Stomach (tissue), 9 donors: ENCODE data around the gene STKLD1. TPM values are rescaled to one million over a fixed set of nuclear protein-coding genes. Genes with fewer than 3 reads are reported as not detected.

ENCODE experiments used
- DNase-seq, 2 donors: peaks; one replicate each; pipeline versions ENCODE4 v3.0.0 to v3.0.0-alpha.2; 2013 to 2019
- H3K27ac ChIP-seq, 5 donors: fragments of 200-600 bp in 4 of 5; sonication (generic) in 4 of 5; one replicate each; pipeline ENCODE4 v1.5.1; 2013 to 2019; ENCODE audit warnings: mild to moderate bottlenecking in 1 of 5, moderate library complexity in 1 of 5
- H3K27me3 ChIP-seq, 3 donors: fragments of 200-600 bp; sonication (generic); one replicate each; pipeline ENCODE4 v1.5.1; 2017 to 2019; ENCODE audit warnings: mixed run types in 1 of 3
- H3K36me3 ChIP-seq, 4 donors: fragments of 200-600 bp; sonication (generic); 1 replicate in 3 of 4; 2 replicates in 1 of 4; pipeline ENCODE4 v1.5.1; 2016 to 2019
- H3K4me1 ChIP-seq, 4 donors: fragments of 200-600 bp; sonication (generic); one replicate each; pipeline ENCODE4 v1.5.1; 2016 to 2019
- H3K4me3 ChIP-seq, 4 donors: fragments of 200-600 bp; sonication (generic) in 3 of 4; one replicate each; pipeline ENCODE4 v1.5.1; 2016 to 2019; ENCODE audit warnings: mild to moderate bottlenecking in 1 of 4
- H3K9me3 ChIP-seq, 4 donors: fragments of 200-600 bp; sonication (generic); one replicate each; pipeline ENCODE4 v1.5.1; 2016 to 2019
- EP300 ChIP-seq: sonication (generic); formaldehyde crosslinking; IDR thresholded peaks from one replicate; pipeline ENCODE4 v1.6.1; 2017; ENCODE audit warnings: antibody characterized with exemption
- POLR2A ChIP-seq, 4 donors: fragments of 450-650 bp; IDR thresholded peaks; one replicate each; pipeline ENCODE4 v1.6.1; 2016; ENCODE audit warnings: antibody characterized with exemption in 4 of 4, control low read depth in 2 of 4, mild to moderate bottlenecking in 1 of 4, moderate library complexity in 1 of 4
- POLR2AphosphoS5 ChIP-seq, 3 donors: sonication (generic); formaldehyde crosslinking; IDR thresholded peaks; one replicate each; pipeline ENCODE4 v1.6.1; 2016; ENCODE audit warnings: antibody characterized with exemption in 3 of 3
- WGBS, 5 donors: extraction: QIAGEN DNeasy Blood & Tissue Kit in 3 of 5; methylation state at CpG; one replicate each; pipeline versions ENCODE4 v1.1.5 to v1.1.7; 2013 to 2018; 5-methylcytosine and 5-hydroxymethylcytosine counted together
- intact Hi-C: fragments of 100-400 bp; cut with DNase I; formaldehyde crosslinking; loops from one replicate; pipeline ENCODE4 v1.15.1; 2023; ENCODE audit warnings: low total_unique reads
- polyA plus RNA-seq, 3 donors: library from polyadenylated mRNA; stranded (reverse); fragments of 200-250 nt; gene quantifications; one replicate each; pipeline ENCODE4 v1.2.3, GENCODE V29; 2013
- total RNA-seq, 5 donors: library from RNA; depleted of rRNA; stranded (reverse); fragments of >200 nt; gene quantifications; one replicate each; pipeline versions ENCODE4 v1.1.0 to v1.2.3, GENCODE V29; 2014 to 2016
- TF ChIP-seq, protein P1 (sequence below), 7 experiments: fragments of 450-650 bp in 4 of 7; fragments of 200-600 bp in 3 of 7; sonication (generic) in 3 of 7; IDR thresholded peaks; one replicate each; pipeline ENCODE4 v1.5.1; 2016 to 2019; ENCODE audit warnings: antibody characterized with exemption in 7 of 7, control low read depth in 2 of 7, mild to moderate bottlenecking in 1 of 7
- donor health status: healthy with polysubstance abuse.
- donor health status: Bipolar disorder and iron deficiency.
- donor health status: healthy.

Gene STKLD1
- total and polyA plus RNA-seq, 8 donors, result 1.3 to 2.6 (median 1.9) TPM; not detected in 5

DNA sequence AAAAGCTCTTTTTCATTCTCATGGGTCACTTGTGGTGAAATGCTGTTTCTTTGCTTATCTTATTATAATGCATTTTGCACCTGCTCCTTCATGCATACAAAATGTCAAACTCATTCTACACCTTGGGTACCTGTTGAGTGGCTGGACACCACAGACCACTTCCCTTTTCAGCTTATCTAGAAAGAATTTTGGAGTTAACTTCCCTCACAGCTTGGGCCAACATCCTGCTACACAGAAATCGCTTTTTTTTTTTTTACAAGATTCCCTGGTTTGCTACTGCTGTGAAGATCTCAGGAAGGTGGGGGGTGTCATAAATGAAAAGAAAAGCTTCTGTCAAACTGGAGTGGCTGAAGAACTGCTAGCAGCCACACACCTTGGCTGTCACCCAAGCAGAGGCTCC lies 39.0 kb downstream of the STKLD1 start:
- WGBS, 5 donors, result 51 to 81% (median 56%) methylated on average over 1 of the region's 1 CpG
- H3K27ac ChIP-seq, result no peak overlapping the region
- intact Hi-C loops, result no loop called here
- TF ChIP-seq EP300, result no peak
- no peak for TF ChIP-seq POLR2A (IDR thresholded peaks at IDR 0.05)
- TF ChIP-seq, protein P1, sequence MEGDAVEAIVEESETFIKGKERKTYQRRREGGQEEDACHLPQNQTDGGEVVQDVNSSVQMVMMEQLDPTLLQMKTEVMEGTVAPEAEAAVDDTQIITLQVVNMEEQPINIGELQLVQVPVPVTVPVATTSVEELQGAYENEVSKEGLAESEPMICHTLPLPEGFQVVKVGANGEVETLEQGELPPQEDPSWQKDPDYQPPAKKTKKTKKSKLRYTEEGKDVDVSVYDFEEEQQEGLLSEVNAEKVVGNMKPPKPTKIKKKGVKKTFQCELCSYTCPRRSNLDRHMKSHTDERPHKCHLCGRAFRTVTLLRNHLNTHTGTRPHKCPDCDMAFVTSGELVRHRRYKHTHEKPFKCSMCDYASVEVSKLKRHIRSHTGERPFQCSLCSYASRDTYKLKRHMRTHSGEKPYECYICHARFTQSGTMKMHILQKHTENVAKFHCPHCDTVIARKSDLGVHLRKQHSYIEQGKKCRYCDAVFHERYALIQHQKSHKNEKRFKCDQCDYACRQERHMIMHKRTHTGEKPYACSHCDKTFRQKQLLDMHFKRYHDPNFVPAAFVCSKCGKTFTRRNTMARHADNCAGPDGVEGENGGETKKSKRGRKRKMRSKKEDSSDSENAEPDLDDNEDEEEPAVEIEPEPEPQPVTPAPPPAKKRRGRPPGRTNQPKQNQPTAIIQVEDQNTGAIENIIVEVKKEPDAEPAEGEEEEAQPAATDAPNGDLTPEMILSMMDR (IDR thresholded peaks at IDR 0.05), result no peak
- no peak for TF ChIP-seq POLR2AphosphoS5 (IDR thresholded peaks at IDR 0.05)
- H3K36me3 ChIP-seq, result peaks cover 47 to 60% (median 57%) of the 10 kb centered on the region in 4 donors
- no peaks in the 10 kb centered on the region for H3K9me3 ChIP-seq
- H3K27me3 ChIP-seq, result no peaks in the 10 kb centered on the region
- DNase-seq, result no peak
- peaks cover 23 to 57% (median 44%) of the 10 kb centered on the region in 4 donors for H3K4me1 ChIP-seq
- H3K4me3 ChIP-seq, result no peak overlapping the region

GRCh38 chr9:133417541-133418461 lies 41.6 kb downstream of the STKLD1 start, which contains the start of gene REXO4:
REXO4 (minus strand) TSS chr9:133418010; CDS start chr9:133417844, 166 bp downstream.
- Histone ChIP-seq H3K36me3 (peaks cover 21 to 34% (median 31%) of the 10 kb centered on the region in 4 donors), H3K27me3 (no peaks in the 10 kb centered on the region), H3K4me1 (peaks cover 38 to 82% (median 68%) of the 10 kb centered on the region in 4 donors), H3K9me3 (no peaks in the 10 kb centered on the region), H3K4me3 (peak within 1 kb of the TSS; percentile 89 to 96 (median 94)), H3K27ac (peak within 1 kb of the TSS; percentile 75 to 94 (median 87))
- 0 to 3% (median 1%) methylated on average over 60 to 75 of the region's 75 CpGs for WGBS, 5 donors
- DNase-seq, result peak; percentile 83 to 95
- TF ChIP-seq POLR2AphosphoS5 (IDR thresholded peaks at IDR 0.05) (peak; percentile 42 to 80 (median 66)), EP300 (no peak), POLR2A (IDR thresholded peaks at IDR 0.05) (no peak)
- TF ChIP-seq, protein P1 (IDR thresholded peaks at IDR 0.05), result no peak
- intact Hi-C loops, result no loop called here

DNA sequence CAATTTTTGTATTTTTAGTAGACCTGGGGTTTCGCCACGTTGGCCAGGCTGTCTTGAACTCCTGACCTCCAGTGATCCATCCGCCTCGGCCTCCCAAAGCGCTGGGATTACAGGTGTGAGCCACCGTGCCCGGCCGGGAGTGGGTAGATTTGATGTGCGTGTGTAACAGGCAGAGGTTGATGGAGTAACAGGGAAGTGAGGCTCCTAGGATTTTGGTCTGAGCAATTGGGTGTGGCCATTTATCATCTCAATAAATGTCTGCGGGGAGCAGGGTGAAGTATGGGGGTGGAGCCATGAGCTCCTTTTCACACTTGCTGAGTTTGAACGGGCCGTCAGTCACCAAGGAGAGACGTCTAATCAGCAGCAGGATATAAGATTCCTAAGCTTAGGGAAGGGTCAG lies 42.8 kb downstream of the STKLD1 start:
- WGBS, 5 donors, result 35 to 55% (median 50%) methylated on average over 13 of the region's 13 CpGs
- H3K4me1 ChIP-seq, result peaks cover 45 to 88% (median 78%) of the 10 kb centered on the region in 4 donors
- peak overlapping the region; percentile 75 to 94 (median 87) for H3K27ac ChIP-seq
- no peak for TF ChIP-seq POLR2AphosphoS5 (IDR thresholded peaks at IDR 0.05)
- TF ChIP-seq, protein P1 (IDR thresholded peaks at IDR 0.05), result no peak
- no peaks in the 10 kb centered on the region for H3K27me3 ChIP-seq
- H3K36me3 ChIP-seq, result peaks cover 14 to 22% (median 19%) of the 10 kb centered on the region in 4 donors
- no peaks in the 10 kb centered on the region for H3K9me3 ChIP-seq
- intact Hi-C loops, result no loop called here
- peak in 1 of 2 donors; percentile 53 for DNase-seq
- peak overlapping the region; percentile 89 to 96 (median 94) for H3K4me3 ChIP-seq

DNA sequence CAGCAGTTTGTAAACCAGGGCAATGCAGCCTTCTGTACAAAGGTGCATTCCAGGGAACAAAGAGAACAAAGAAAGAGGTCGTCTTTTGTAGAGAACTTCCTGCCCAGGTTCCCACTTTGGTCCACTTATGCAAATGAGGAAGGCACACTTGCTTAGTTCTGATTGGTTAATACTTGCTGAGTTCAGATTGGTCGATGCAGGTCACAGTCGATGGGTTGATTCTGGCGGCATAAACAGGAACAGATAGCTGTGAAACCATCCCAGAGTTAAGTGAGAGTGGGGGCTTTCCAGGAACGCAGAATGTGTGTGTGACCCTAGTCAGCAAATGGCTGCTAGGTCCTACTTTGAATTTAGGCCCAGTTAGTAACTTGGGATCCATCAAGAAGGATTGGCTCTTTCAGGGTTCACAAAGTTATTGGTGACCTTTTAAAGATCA lies 44.2 kb downstream of the STKLD1 start:
- DNase-seq, result no peak
- H3K4me1 ChIP-seq, result peaks cover 49 to 91% (median 85%) of the 10 kb centered on the region in 4 donors
- TF ChIP-seq, protein P1 (IDR thresholded peaks at IDR 0.05), result no peak
- TF ChIP-seq POLR2A (IDR thresholded peaks at IDR 0.05), result no peak
- TF ChIP-seq EP300, result no peak
- no peak for TF ChIP-seq POLR2AphosphoS5 (IDR thresholded peaks at IDR 0.05)
- no peaks in the 10 kb centered on the region for H3K9me3 ChIP-seq
- WGBS, 5 donors, result 55 to 72% (median 66%) methylated on average over 5 of the region's 5 CpGs
- peaks cover 0 to 3% (median 0%) of the 10 kb centered on the region in 3 donors for H3K27me3 ChIP-seq
- H3K4me3 ChIP-seq, result no peak overlapping the region
- H3K36me3 ChIP-seq, result peaks cover 0 to 8% (median 7%) of the 10 kb centered on the region in 4 donors
- intact Hi-C loops, result no loop called here
- H3K27ac ChIP-seq, result no peak overlapping the region
